CD8-positive, alpha-beta memory T cell (primary cell): ENCODE measurements around the gene DIS3L. TPM values are rescaled to one million over a fixed set of nuclear protein-coding genes. Genes with fewer than 3 reads are reported as not detected.
"Not testable (repeated sequence)": the region's sequence is repeated elsewhere in the genome, so short reads cannot be mapped to it uniquely, and the experiment has no call there.

ENCODE experiments used
- CTCF ChIA-PET: fragments of 350-600 bp; sonication (Branson Sonifier 250); formaldehyde crosslinking; loops from one replicate; lab custom pipeline; 2021; ENCODE audit warnings: antibody characterized with exemption; lab: Charles Lee
- POLR2A ChIA-PET: fragments of 350-600 bp; sonication (Branson Sonifier 250); formaldehyde crosslinking; loops from one replicate; lab custom pipeline; 2021; ENCODE audit warnings: antibody characterized with exemption; lab: Charles Lee
- DNase-seq, 5 donors: peaks; one replicate each; pipeline versions ENCODE4 v3.0.0 to v3.0.0-alpha.2; 2020 to 2022; ENCODE audit warnings: mixed read lengths in 1 of 5
- H3K27ac ChIP-seq: one replicate; pipeline ENCODE4 v1.7.0; 2013; ENCODE audit warnings: low read depth, mild to moderate bottlenecking, low read length, moderate library complexity
- H3K27me3 ChIP-seq: 2 replicates; pipeline ENCODE4 v1.7.0; 2013; ENCODE audit warnings: low read length, mild to moderate bottlenecking; ENCODE audit not compliant: insufficient read depth, poor library complexity, severe bottlenecking
- H3K36me3 ChIP-seq: 2 replicates; pipeline ENCODE4 v1.7.0; 2013; ENCODE audit warnings: mild to moderate bottlenecking, low read length, moderate library complexity; ENCODE audit not compliant: insufficient read depth
- H3K4me1 ChIP-seq: 2 replicates; pipeline ENCODE4 v1.7.0; 2013; ENCODE audit warnings: mild to moderate bottlenecking, low read length, moderate library complexity; ENCODE audit not compliant: insufficient read depth
- H3K4me3 ChIP-seq: 2 replicates; pipeline ENCODE4 v1.7.0; 2013; ENCODE audit warnings: mild to moderate bottlenecking, low read length
- H3K9me3 ChIP-seq: 2 replicates; pipeline ENCODE4 v1.7.0; 2013; ENCODE audit warnings: mild to moderate bottlenecking, low read length
- H3K27ac Mint-ChIP-seq, 8 donors: one replicate each; pipeline ENCODE4 v1.8.0; 2020 to 2021; ENCODE audit warnings: mixed read lengths in 8 of 8, mild to moderate bottlenecking in 6 of 8, inconsistent platforms in 3 of 8, moderate library complexity in 3 of 8
- H3K27me3 Mint-ChIP-seq, 2 donors: one replicate each; pipeline ENCODE4 v1.8.0; 2020 to 2021; ENCODE audit warnings: mixed read lengths in 2 of 2, mild to moderate bottlenecking in 1 of 2, moderate library complexity in 1 of 2
- H3K36me3 Mint-ChIP-seq, 3 donors: one replicate each; pipeline ENCODE4 v1.8.0; 2020 to 2021; ENCODE audit warnings: mixed read lengths in 3 of 3, inconsistent platforms in 1 of 3, mild to moderate bottlenecking in 1 of 3
- H3K4me1 Mint-ChIP-seq, 3 donors: one replicate each; pipeline ENCODE4 v1.8.0; 2020 to 2021; ENCODE audit warnings: mixed read lengths in 3 of 3, inconsistent platforms in 1 of 3, mild to moderate bottlenecking in 1 of 3
- H3K4me3 Mint-ChIP-seq, 7 donors: one replicate each; pipeline ENCODE4 v1.8.0; 2020 to 2021; ENCODE audit warnings: mixed read lengths in 7 of 7, mild to moderate bottlenecking in 6 of 7, moderate library complexity in 4 of 7, inconsistent platforms in 2 of 7
- H3K9me3 Mint-ChIP-seq, 5 donors: one replicate each; pipeline ENCODE4 v1.8.0; 2020 to 2022; ENCODE audit warnings: mixed read lengths in 5 of 5, mild to moderate bottlenecking in 3 of 5, moderate library complexity in 2 of 5, inconsistent platforms in 1 of 5
- polyA plus RNA-seq: library from polyadenylated mRNA; unstranded; fragments of 300-500 nt; fragmentation: Illumina TruSeq; gene quantifications from one replicate; pipeline ENCODE4 v1.2.3, GENCODE V29; 2021
- total RNA-seq, 2 experiments: library from RNA; stranded (reverse); gene quantifications; one replicate each; pipeline ENCODE4 v1.2.3, GENCODE V29; 2021

The DIS3L gene
- total and polyA plus RNA-seq, 3 experiments from 2014 or later, result 24.7 to 42.7 (median 26.5) TPM

DNA sequence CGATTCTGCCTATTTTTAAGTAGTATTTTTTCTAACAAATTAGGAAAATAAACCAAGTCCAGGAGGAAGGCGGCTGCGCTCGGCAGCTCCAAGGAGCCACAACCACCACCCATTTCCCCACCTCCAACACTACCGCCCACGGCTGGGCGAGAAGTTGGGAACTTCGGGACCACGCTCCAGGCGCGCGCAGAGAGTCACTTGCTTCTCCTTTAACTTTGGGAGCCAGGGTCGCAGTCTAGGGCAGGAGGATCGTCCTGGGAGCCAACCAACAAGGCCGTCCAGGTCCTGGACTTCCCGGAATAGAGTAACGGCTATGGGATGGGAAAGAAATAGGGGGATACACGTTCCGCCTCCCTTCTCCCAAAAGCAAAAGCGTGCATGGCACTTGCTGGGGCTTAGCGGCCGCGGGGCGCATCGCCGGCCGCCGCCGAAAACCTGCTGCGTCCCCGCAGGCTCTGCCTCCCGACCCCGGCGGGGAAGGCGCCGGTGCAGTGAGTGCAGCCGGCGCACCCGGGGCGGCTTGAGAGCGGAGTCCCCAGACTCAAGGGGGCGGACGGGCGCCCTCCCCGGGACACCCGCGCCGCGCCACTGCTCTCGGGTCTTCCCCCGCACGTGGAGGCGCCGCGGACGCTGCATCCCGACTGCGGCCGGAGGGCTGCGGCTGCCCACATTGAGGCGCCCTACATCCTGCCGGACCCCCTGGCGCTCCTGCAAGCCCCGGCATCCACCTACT, 40.5 kb upstream of the DIS3L start:
- H3K4me1 ChIP-seq, result peaks cover 22% of the 10 kb centered on the region
- Mint-ChIP-seq H3K4me1 (peaks cover 16 to 26% (median 24%) of the 10 kb centered on the region in 3 donors), H3K36me3 (peaks cover 0 to 1% (median 0%) of the 10 kb centered on the region in 3 donors), H3K27me3 (peaks cover 53 to 79% of the 10 kb centered on the region in 2 donors), H3K4me3 (peak overlapping the region; percentile 55 to 85 (median 78)), H3K9me3 (no peaks in the 10 kb centered on the region), H3K27ac (no peak overlapping the region)
- ChIA-PET CTCF (interaction anchor here (1.3 kb wide), 1 partner anchor 35 kb away, joined by 3 read pairs; no protein-coding TSS in a partner anchor), POLR2A (no interaction called here)
- H3K9me3 ChIP-seq, result no peaks in the 10 kb centered on the region
- peak in 1 of 5 donors; percentile 11 for DNase-seq
- H3K4me3 ChIP-seq, result peak overlapping the region; percentile 79
- no peak overlapping the region for H3K27ac ChIP-seq
- H3K36me3 ChIP-seq, result no peaks in the 10 kb centered on the region
- H3K27me3 ChIP-seq, result peaks cover 58% of the 10 kb centered on the region

DNA sequence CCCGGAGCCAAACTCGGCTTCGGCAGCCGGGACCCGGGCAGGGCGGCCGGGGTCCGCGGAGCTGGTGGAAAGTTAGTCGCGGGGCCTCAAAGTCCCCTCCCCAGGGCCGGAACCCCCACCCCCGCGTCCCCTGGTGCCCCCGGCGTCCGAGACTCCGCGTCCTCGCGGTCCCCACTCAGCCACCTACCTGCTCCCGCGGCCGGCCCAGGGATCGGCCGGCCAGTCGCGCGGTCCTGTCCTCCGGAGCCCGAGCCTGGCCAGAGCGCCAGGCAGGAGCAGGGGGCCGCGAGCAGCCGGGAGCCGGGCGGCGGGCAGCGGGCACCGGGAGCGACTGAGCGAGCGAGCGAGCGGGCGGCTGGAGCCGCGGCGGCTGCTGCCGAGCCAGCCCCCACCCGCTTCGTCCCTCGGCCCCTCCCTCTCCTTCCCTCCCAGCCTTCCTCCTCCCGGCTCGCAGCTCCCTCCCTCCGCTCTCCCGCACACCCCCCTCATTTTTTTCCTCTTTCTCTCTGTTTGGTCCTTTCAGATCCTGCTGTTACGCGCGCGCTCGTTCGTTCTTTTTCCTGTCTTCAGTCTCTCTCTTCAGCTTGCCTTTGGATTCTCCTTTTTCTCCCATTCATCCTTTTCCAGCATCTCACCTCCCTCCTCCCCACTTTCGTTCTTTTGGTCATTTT, 39.8 kb upstream of the DIS3L start, which contains the start of gene MEGF11:
MEGF11 (minus strand) TSS at position 333 of the 671 bp plus-strand sequence. CDS start 125,347 bp downstream, outside the sequence.
- H3K27me3 ChIP-seq, result peaks cover 58% of the 10 kb centered on the region
- no peaks in the 10 kb centered on the region for H3K9me3 Mint-ChIP-seq
- H3K27ac Mint-ChIP-seq, result peak within 1 kb of the TSS in 1 of 8 donors; percentile 58
- no peaks in the 10 kb centered on the region for H3K36me3 ChIP-seq
- peaks cover 22% of the 10 kb centered on the region for H3K4me1 ChIP-seq
- CTCF ChIA-PET, result no interaction called here
- no peaks in the 10 kb centered on the region for H3K9me3 ChIP-seq
- H3K4me3 Mint-ChIP-seq, result peak within 1 kb of the TSS; percentile 81 to 92 (median 85)
- DNase-seq, result peak in 1 of 5 donors; percentile 2
- H3K27ac ChIP-seq, result no peak within 1 kb of the TSS
- H3K36me3 Mint-ChIP-seq, result peaks cover 0 to 1% (median 0%) of the 10 kb centered on the region in 3 donors
- POLR2A ChIA-PET, result no interaction called here
- peaks cover 53 to 75% of the 10 kb centered on the region in 2 donors for H3K27me3 Mint-ChIP-seq
- peak within 1 kb of the TSS; percentile 79 for H3K4me3 ChIP-seq
- peaks cover 16 to 26% (median 24%) of the 10 kb centered on the region in 3 donors for H3K4me1 Mint-ChIP-seq

DNA sequence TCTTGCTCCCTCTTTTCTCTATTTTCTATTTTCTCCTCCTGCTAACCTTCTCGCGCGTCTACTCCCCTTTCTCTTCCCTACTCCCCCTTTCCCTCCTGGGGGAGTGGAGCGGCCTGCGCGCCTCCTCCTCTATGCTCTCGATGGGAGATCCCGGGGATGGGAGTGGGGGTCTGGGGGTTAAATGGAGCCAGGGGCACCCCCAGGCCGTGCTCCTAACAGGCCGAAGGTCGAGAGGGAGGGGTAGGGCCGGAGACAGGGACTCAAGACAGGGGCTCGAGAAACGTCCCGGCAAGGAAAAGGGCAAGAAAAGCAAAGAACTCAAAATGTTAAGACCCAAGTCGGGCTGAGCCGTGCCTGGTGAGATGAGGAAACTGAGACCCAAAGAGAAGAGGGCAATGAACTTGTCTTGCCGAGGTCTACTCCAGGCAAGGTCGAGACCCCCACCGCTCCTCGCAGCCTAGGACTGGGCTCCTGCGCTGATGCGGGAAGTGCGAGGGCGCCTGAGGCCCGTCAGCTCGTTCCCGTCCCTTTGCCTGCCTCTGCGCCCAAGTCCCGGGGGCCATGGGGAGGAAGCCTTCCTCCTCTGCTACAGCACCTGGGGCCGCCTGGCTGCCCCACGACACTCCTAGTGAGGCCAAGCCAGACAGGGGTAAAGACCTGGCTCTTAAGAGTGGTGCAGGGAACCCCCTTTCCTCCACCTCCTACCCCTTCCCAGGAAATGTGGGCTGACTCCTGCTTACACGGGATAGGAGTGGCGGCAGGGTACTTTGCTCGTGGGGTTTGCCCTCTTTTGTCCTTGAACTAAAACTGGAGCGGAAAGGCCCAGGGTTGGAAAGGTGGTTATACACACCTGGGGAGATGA, 39.0 kb upstream of the DIS3L start:
- H3K27ac Mint-ChIP-seq, result peak overlapping the region in 1 of 8 donors; percentile 58
- no peaks in the 10 kb centered on the region for H3K9me3 ChIP-seq
- H3K27me3 ChIP-seq, result peaks cover 54% of the 10 kb centered on the region
- peaks cover 54 to 73% of the 10 kb centered on the region in 2 donors for H3K27me3 Mint-ChIP-seq
- H3K4me1 ChIP-seq, result peaks cover 22% of the 10 kb centered on the region
- peaks cover 0 to 1% (median 0%) of the 10 kb centered on the region in 3 donors for H3K36me3 Mint-ChIP-seq
- CTCF ChIA-PET, result no interaction called here
- peak overlapping the region; percentile 81 to 92 (median 85) for H3K4me3 Mint-ChIP-seq
- no peaks in the 10 kb centered on the region for H3K9me3 Mint-ChIP-seq
- POLR2A ChIA-PET, result no interaction called here
- no peak overlapping the region for H3K4me3 ChIP-seq
- peaks cover 16 to 26% (median 18%) of the 10 kb centered on the region in 3 donors for H3K4me1 Mint-ChIP-seq
- H3K27ac ChIP-seq, result no peak overlapping the region
- H3K36me3 ChIP-seq, result no peaks in the 10 kb centered on the region
- DNase-seq, result peak in 1 of 5 donors; percentile 2

DNA sequence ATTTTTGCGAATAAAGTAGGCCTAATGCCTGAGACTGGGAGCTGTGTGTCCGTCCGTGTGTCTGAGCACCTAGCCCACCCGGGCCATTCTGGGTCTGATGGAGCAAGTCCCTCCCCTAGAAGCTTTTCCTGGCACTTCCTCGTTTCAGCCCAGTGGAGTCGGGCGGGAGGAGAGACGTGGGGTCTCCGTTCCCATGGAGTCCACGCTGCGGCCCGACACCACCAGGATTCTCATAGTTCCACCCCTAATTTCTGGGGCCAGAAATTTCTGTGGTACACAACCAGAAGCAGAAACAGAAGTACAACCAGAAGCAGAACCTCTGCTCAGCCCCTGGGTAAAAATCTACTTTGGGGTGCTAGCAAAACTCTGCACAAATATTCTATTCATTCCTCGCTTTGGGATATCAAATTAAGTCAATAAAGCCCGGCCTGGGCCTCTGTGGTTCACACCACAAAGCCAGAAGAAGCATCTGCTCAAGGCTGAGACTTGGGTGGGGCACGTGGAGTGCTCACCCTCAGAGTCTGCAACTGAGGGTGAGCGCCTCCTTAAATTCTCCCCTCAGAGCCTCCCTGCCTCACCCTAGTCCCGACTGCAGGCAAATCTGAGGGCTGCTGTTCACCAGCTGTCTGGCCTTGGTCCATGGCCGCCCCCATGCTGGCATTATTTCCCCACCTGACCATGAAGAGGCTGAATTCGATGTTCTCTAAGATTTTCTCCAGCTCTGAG, 38.3 kb upstream of the DIS3L start:
- H3K9me3 Mint-ChIP-seq, result no peaks in the 10 kb centered on the region
- ChIA-PET POLR2A (no interaction called here), CTCF (no interaction called here)
- H3K36me3 Mint-ChIP-seq, result peaks cover 0 to 1% (median 0%) of the 10 kb centered on the region in 3 donors
- H3K9me3 ChIP-seq, result no peaks in the 10 kb centered on the region
- peak overlapping the region in 1 of 8 donors; percentile 29 for H3K27ac Mint-ChIP-seq
- H3K27me3 Mint-ChIP-seq, result peaks cover 52 to 74% of the 10 kb centered on the region in 2 donors
- no peak overlapping the region for H3K4me3 ChIP-seq
- DNase-seq, result no peak
- peaks cover 49% of the 10 kb centered on the region for H3K27me3 ChIP-seq
- peak overlapping the region in 6 of 7 donors; percentile 4 to 72 (median 36) for H3K4me3 Mint-ChIP-seq
- no peaks in the 10 kb centered on the region for H3K36me3 ChIP-seq
- no peak overlapping the region for H3K27ac ChIP-seq
- H3K4me1 Mint-ChIP-seq, result peaks cover 16 to 26% (median 18%) of the 10 kb centered on the region in 3 donors
- H3K4me1 ChIP-seq, result peaks cover 22% of the 10 kb centered on the region

DNA sequence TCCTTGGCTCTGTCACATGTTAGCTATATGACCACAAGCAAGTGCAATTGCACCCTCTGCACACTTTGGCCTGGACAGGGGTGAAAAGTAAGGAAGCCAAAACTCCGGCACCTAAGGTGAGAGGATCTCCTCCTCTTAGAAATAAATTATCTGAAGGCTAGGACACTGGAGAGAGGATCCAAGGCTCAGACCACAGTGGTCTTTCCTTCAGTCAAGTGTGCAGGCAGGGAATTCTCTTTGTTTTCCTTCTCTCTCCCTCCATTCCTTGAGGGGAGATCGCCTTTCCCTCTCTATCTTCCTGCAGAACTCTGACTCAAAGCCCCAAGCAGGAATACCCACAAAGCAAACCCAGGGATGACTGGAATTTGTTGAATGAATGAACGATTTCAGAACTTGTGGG, 36.7 kb upstream of the DIS3L start:
- H3K36me3 ChIP-seq, result no peaks in the 10 kb centered on the region
- H3K27me3 ChIP-seq, result peaks cover 35% of the 10 kb centered on the region
- no peak overlapping the region for H3K4me3 ChIP-seq
- DNase-seq, result no peak
- H3K27ac ChIP-seq, result no peak overlapping the region
- H3K9me3 ChIP-seq, result no peaks in the 10 kb centered on the region
- peaks cover 36 to 63% of the 10 kb centered on the region in 2 donors for H3K27me3 Mint-ChIP-seq
- ChIA-PET CTCF (interaction anchor here (0.7 kb wide), 1 partner anchor 136 kb away, joined by 3 read pairs; no protein-coding TSS in a partner anchor), POLR2A (no interaction called here)
- peaks cover 19% of the 10 kb centered on the region for H3K4me1 ChIP-seq
- H3K36me3 Mint-ChIP-seq, result peaks cover 0 to 2% (median 0%) of the 10 kb centered on the region in 3 donors
- peaks cover 13 to 22% (median 14%) of the 10 kb centered on the region in 3 donors for H3K4me1 Mint-ChIP-seq
- H3K4me3 Mint-ChIP-seq, result no peak overlapping the region
- no peak overlapping the region for H3K27ac Mint-ChIP-seq
- H3K9me3 Mint-ChIP-seq, result no peaks in the 10 kb centered on the region

DNA sequence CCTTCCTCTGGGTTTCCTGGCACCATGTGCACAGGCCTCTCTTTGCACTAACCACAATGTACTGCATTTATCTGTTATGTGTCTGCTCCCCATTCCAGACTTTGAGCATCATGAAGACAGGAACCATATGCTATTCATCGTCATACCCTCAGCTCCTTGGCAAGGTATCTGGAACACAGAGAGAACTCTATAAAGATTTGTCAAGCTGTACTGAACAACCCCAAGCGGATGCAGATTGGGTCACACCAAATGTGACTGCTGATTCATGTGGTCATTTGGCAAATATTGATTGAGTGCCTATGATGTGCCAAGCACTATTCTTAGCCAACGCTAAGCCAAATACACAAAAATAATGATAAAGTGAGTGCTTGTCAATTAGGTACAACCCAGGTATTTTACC, 32.3 kb upstream of the DIS3L start:
- H3K36me3 Mint-ChIP-seq, result peaks cover 0 to 9% (median 4%) of the 10 kb centered on the region in 3 donors
- peaks cover 2% of the 10 kb centered on the region for H3K27me3 ChIP-seq
- no peaks in the 10 kb centered on the region for H3K9me3 ChIP-seq
- H3K4me3 ChIP-seq, result no peak overlapping the region
- H3K4me3 Mint-ChIP-seq, result no peak overlapping the region
- POLR2A ChIA-PET, result no interaction called here
- no peaks in the 10 kb centered on the region for H3K4me1 ChIP-seq
- no peak for DNase-seq
- H3K4me1 Mint-ChIP-seq, result no peaks in the 10 kb centered on the region
- CTCF ChIA-PET, result interaction anchor here (1.2 kb wide), 1 partner anchor 10 kb away, joined by 3 read pairs; no protein-coding TSS in a partner anchor
- H3K27ac ChIP-seq, result no peak overlapping the region
- H3K9me3 Mint-ChIP-seq, result peaks cover 4 to 11% (median 8%) of the 10 kb centered on the region in 5 donors
- H3K27me3 Mint-ChIP-seq, result peaks cover 13 to 50% of the 10 kb centered on the region in 2 donors
- no peak overlapping the region for H3K27ac Mint-ChIP-seq
- H3K36me3 ChIP-seq, result no peaks in the 10 kb centered on the region

DNA sequence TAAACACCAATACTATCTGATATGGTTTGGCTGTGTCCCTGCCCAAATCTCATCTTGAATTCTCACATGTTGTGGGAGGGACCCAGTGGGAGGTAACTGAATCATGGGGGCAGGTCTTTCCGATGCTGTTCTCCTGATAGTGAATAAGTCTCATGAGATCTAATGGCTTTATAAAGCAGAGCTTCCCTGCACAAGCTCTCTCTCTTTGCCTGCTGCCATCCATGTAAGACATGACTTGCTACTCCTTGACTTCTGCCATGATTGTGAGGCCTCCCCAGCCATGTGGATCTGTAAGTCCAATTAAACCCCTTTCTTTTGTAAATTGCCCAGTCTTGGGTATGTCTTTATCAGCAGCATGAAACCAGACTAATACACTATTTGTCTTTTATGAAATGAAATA, 30.5 kb upstream of the DIS3L start:
- H3K4me1 ChIP-seq, H3K36me3 ChIP-seq, H3K4me1 Mint-ChIP-seq, POLR2A ChIA-PET, H3K27ac ChIP-seq, H3K9me3 ChIP-seq, H3K4me3 ChIP-seq, H3K27me3 ChIP-seq, CTCF ChIA-PET, H3K4me3 Mint-ChIP-seq, H3K36me3 Mint-ChIP-seq, DNase-seq: not testable (repeated sequence)
- peaks cover 4 to 11% (median 8%) of the 10 kb centered on the region in 5 donors for H3K9me3 Mint-ChIP-seq
- H3K27ac Mint-ChIP-seq, result peak overlapping the region in 1 of 8 donors; percentile 71
- H3K27me3 Mint-ChIP-seq, result peaks cover 6 to 46% of the 10 kb centered on the region in 2 donors
